ENCODE measurements around the gene DAPK3.

- TF ChIP-seq EZH2 (IDR thresholded peaks at IDR 0.05; ENCODE audit: borderline replicate concordance, insufficient read depth, low read length, poor library complexity, severe bottlenecking) (no peak), POLR2AphosphoS5 (IDR thresholded peaks at IDR 0.05) (no peak), REST (IDR thresholded peaks at IDR 0.05; ENCODE audit: borderline replicate concordance) (no peak), EP300 (conservative IDR thresholded peaks at IDR 0.05; ENCODE audit: poor library complexity, severe bottlenecking) (no peak)
Observed at GRCh38 chr19:3945838-3946237, 25.1 kb downstream of the DAPK3 start.
